GM21526 (cell line): ENCODE measurements around the gene TNS2.

Experiments used
- ATAC-seq: cut with Tn5 transposase; IDR thresholded peaks from one replicate; pipeline ENCODE4 v1.9.1; 2021; ENCODE audit warnings: moderate library complexity; ENCODE audit not compliant: unreplicated experiment, low FRiP score

TNS2 gene

DNA sequence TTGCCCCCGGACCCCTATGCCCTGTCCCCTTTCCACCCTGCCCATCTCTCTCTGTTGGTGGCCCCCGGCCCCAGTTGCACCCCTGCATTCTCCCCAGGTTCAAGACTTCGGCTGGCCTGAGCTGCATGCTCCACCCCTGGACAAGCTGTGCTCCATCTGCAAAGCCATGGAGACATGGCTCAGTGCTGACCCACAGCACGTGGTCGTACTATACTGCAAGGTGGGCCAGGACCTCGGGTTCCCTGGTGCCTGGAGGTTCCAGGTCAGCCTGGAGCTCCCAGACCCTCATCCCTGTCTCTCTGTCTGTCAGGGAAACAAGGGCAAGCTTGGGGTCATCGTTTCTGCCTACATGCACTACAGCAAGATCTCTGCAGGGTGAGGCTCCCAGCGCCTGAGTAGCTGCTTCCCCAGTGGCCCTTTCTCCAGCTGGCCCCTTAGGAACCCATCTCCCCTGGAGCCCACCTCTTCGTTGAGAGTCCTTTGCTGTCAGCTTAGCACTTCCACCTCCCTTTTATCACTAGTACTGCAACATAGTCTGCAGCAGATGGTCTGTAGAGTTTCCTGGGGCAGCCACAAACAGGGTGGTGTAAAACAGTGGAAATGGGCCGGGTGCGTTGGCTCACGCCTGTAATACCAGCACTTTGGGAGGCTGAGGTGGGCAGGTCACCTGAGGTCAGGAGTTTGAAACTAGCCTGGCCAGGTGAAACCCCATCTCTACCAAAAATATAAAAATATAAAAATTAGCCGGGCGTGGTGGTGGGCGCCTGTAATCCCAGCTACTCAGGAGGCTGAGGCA is 5.8 kb downstream of the TNS2 start:
- ATAC-seq = no peak

DNA sequence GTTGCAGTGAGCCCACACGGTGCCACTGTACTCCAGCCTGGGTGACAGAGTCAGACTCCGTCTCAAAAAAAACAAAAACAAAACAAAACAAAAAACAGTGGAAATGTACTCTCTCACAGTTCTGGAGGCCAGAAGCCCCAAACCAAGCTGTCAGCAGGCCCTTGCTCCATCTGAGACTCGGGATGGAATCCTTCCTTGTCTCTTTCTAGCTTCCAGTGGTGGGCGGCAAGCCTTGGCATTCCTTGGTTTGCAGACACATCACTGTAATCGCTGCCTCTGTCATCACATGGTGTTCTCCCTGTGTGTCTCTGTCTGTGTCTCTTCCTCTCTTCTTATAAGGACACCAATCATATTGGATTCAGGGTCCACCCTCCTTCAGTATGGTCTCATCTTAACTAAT is 6.4 kb downstream of the TNS2 start:
- no peak for ATAC-seq

DNA sequence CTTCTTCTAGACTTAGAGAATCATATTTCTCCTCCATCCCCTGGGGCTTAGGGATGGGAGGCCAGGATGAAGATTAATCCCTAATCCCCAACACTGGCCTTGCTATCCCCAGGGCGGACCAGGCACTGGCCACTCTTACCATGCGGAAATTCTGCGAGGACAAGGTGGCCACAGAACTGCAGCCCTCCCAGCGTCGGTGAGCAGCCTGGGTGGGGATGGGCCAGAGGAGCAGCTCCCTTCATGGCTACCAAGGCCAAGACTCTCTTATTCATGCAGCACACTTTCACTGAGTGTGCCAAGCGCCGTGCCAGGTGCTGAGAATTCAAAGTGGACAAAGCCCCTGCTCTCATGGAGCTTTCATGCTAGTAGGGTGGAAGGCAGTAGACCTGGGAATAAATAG is 7.0 kb downstream of the TNS2 start:
- no peak for ATAC-seq

DNA sequence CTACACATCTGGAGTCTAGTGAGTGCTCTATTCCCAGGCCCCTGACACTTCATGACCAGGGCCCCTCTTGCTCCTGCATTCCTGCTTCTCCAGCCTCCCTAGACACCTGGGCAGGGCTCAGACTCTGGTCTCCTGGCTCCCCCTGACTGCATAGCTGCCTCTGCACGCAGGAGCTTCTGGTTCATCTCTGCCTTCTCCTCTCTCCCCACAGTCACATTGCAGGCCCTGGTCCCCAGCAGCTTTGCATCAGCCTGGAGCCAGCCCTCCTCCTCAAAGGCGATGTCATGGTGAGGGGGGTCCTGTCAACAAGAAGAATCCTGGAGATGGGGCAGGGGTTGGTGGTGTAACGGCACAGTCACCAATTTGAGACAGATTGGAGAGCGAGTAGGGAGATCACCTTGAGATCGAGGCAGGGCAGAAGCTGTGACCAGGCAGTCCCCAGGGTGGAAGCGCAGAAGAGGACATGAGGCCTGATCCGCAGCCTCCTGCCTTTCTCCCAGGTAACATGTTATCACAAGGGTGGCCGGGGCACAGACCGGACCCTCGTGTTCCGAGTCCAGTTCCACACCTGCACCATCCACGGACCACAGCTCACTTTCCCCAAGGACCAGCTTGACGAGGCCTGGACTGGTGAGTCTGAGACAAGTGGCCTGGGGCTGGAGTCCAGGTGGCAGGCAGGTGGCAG is 8.1 kb downstream of the TNS2 start:
- ATAC-seq = no peak

DNA sequence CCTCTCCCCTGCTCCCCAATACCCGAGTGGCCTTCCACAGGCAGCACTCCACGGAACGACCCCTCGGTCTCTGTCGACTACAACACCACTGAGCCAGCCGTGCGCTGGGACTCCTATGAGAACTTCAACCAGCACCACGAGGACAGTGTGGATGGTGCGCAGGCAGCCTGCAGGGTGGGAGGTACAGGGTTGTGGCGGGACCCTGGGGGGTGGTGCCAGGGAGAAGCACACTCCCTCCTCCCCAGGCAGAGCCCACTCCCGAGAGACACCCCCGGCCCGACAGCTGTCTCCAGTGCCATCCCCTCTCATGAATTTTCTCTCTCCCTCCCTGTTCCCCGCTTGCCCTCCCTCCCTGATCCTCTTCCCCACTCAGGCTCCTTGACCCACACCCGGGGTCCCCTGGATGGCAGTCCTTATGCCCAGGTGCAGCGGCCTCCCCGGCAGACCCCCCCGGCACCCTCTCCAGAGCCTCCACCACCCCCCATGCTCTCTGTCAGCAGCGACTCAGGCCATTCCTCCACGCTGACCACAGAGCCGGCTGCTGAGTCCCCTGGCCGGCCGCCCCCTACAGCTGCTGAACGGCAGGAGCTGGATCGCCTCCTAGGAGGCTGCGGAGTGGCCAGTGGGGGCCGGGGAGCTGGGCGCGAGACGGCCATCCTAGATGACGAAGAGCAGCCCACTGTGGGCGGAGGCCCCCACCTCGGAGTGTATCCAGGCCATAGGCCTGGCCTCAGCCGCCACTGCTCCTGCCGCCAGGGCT is 9.0 kb downstream of the TNS2 start:
- ATAC-seq = no peak

DNA sequence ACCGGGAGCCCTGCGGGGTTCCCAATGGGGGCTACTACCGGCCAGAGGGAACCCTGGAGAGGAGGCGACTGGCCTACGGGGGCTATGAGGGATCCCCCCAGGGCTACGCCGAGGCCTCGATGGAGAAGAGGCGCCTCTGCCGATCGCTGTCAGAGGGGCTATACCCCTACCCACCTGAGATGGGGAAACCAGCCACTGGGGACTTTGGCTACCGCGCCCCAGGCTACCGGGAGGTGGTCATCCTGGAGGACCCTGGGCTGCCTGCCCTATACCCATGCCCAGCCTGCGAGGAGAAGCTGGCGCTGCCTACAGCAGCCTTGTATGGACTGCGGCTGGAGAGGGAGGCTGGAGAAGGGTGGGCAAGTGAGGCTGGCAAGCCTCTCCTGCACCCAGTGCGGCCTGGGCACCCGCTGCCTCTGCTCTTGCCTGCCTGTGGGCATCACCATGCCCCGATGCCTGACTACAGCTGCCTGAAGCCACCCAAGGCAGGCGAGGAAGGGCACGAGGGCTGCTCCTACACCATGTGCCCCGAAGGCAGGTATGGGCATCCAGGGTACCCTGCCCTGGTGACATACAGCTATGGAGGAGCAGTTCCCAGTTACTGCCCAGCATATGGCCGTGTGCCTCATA is 9.7 kb downstream of the TNS2 start:
- no peak for ATAC-seq

DNA sequence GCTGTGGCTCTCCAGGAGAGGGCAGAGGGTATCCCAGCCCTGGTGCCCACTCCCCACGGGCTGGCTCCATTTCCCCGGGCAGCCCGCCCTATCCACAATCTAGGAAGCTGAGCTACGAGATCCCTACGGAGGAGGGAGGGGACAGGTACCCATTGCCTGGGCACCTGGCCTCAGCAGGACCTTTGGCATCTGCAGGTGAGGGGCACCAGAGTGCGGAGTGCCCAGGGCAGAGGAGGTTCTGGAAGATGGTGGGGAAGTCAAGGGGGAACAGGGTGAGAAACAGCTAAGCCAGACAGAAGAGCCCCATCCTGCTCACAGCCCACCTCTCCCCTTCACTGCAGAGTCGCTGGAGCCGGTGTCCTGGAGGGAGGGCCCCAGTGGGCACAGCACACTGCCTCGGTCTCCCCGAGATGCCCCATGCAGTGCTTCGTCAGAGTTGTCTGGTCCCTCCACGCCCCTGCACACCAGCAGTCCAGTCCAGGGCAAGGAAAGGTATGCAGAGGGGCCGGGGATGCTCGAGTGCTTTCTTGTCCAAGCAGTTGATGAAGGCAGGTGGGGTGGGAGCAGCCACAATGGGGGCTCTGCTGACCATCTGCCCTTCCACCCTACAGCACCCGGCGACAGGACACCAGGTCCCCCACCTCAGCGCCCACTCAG is 10.3 kb downstream of the TNS2 start:
- no peak for ATAC-seq

DNA sequence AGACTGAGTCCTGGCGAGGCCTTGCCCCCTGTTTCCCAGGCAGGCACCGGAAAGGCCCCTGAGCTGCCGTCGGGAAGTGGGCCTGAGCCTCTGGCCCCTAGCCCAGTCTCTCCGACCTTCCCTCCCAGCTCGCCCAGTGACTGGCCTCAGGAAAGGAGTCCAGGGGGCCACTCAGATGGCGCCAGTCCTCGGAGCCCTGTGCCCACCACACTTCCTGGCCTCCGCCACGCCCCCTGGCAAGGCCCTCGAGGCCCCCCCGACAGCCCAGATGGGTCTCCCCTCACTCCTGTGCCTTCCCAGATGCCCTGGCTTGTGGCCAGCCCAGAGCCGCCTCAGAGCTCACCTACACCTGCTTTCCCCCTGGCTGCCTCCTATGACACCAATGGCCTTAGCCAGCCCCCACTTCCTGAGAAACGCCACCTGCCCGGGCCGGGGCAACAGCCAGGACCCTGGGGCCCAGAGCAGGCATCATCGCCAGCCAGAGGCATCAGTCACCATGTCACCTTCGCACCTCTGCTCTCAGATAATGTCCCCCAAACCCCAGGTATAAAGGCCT is 10.9 kb downstream of the TNS2 start:
- ATAC-seq = no peak

DNA sequence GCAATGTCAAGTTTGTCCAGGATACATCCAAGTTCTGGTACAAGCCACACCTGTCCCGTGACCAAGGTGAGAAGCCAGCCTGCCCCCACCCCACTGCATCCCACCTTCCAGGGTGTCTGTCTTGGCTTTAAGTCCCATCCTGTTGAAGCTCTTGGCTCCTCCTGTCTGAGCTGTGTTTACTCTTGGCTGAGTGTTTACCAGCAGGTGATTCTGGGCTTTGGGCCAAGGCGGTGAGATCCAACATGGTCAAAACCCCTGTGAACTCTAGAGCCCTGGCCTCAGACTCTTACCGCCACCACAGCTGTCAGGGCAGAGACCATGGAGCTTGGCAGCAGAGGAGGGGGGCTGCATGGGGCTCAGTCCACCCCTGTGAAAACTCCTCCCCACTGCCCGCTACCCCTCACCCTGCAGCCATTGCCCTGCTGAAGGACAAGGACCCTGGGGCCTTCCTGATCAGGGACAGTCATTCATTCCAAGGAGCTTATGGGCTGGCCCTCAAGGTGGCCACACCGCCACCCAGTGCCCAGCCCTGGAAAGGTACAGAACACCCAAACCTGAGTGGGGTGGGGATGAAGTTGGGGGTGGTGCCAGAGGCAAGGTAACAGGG is 11.6 kb downstream of the TNS2 start:
- no peak for ATAC-seq

DNA sequence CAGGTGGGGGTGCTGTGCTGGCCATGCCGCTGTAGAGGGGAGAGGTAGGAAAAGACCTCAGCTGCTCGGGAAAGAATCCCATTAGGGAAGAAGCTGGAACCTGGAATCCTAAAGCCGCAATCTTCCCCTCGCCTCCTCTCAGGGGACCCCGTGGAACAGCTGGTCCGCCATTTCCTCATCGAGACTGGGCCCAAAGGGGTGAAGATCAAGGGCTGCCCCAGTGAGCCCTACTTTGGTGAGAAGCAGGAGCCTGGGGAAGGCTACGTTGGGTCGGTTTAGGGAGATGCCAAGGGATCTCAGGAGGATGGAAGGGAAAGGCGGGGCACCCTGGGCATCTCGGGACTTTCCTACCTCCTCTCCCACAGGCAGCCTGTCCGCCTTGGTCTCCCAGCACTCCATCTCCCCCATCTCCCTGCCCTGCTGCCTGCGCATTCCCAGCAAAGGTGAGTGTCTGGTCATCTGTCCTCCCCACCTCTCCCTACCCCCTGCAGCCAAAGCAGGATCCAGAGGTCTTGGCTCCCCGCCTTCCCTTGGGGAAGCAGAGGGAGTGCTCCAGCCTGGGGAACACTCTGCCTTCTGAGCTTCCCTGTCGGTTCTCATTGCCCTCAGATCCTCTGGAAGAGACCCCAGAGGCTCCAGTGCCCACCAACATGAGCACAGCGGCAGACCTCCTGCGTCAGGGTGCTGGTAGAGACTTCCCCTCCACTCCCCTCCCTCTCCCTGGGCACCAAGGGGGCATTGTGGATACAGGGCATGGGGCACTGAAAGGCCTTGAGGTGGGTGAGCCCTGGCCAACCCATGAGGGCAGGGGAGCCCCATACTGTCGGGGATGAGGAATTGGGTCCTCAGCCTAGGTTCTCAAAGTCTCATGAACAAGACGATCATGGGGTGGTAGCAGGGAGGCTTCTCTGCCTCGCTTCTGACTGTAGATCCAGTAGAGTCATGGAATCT is 12.4 kb downstream of the TNS2 start:
- ATAC-seq = no peak

DNA sequence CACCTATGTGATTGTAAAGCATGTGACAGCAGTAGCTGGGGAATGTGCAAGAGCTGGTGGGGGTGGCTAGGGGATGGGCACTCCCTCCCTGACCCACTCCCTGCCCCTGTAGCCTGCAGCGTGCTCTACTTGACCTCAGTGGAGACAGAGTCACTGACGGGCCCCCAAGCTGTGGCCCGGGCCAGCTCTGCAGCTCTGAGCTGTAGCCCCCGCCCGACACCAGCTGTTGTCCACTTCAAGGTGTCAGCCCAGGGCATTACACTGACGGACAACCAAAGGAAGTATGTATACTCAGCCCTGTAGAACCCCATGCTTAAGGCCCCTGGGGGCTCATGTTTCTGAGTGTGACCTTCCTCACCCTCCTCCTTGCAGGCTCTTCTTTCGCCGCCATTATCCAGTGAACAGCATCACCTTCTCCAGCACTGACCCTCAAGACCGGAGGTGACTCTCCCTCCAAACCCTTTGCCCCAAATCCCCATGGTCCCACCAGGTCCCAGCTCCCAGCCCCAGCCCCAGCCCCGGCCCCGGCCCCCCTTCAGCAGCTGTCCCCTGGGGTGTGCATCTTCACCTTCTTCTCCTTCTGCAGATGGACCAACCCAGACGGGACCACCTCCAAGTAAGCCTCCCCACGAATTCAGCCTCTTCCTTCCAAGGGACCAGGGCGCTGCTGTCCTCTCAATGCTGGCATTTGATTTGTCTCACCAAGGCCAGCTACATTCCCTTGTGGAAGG is 13.3 kb downstream of the TNS2 start:
- no peak for ATAC-seq

DNA sequence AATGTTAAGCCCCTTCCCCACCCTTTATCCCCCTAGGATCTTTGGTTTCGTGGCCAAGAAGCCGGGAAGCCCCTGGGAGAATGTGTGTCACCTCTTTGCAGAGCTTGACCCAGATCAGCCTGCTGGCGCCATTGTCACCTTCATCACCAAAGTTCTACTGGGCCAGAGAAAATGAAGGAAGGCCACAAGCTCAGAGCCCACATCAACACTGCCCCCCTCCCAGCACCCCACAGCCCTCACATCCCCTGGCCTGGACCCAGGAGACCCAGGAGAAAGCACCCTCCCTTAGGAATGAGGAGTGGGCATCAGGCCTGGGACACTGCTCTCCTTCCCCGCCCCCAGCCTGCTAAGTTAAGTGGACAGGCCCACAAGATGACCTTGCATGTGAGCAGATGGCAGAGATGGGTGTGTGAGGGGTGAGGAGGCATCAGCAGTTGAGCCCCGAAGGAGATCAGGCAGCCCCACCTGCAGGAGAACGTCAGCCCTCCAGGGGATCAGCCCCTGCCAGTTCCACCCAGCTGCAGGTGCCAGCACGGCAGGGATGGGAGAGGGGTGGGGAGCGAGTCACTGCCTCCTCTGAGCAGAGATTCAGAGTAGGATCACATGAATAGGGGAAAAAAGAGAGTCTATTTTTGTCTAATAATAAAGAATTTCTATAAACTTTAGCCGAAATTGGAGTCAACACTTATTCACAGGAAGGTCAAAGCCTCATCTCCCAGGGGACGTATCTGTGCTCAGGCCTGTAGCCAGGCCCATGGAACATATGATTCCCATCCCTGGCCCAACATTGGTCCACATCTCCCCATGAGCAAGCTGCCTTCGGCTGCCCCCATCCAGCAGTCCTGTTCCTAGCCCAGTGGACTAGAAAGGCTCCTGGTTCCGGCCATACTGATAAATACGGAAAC is 14.1 kb downstream of the TNS2 start:
- no peak for ATAC-seq

DNA sequence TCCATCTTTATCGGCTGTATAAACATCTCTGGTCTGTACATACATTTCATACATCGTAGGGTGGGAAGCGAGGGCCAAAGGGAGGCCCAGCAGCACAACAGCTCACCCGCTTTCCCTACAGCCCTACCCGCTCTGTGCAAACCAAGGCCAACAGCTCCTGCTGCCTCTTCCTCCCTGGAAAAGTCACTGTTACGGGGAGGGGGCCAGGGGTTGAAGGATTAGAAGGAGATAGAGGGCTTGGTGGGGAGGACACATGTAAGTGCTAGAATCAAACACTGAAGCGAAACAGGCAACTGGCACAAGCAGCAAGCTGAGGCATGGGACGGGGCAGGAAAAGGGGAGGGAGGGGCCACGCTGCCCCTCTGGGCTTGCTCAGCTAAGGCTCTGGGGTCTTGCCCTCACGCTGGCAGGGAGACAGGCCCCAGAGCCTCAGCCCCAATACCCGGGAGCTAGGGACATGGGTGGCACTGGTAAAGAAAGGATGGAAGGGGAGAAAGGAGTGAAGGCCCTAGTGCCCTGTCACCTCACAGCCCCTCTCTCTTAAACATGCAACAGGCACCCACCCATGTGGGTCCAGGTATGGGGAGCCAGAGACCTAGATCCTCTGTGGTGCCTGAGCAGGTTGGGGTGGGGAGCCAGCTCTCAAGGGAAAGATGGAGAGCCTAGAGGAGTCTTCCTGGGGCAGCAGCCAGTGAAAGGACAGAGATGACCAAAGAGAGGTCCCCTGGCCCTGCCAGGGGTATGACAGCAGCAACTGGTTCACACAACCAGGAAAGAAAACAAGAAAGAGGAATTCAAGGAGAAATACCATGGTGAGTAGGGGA is 15.0 kb downstream of the TNS2 start:
- no peak for ATAC-seq

DNA sequence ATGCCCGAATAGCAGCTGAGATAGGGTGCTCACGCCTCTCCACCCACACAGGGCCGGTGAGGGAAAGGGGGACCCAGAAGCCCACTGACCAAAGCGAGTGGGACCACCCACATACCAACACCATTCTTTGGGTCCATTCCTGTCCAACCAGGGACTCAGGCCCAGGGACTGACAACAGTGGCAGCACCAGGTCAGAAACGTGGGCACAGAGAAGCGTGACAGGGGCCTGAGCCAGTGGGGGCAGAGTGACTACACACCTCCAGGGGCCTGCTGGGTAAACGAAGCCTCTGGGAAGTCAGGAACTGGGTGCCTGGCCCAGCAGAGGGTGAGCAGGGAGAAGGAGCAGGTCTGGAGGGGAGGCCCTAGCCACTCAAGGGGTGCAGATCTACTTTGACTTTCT is 15.6 kb downstream of the TNS2 start:
- ATAC-seq = no peak

DNA sequence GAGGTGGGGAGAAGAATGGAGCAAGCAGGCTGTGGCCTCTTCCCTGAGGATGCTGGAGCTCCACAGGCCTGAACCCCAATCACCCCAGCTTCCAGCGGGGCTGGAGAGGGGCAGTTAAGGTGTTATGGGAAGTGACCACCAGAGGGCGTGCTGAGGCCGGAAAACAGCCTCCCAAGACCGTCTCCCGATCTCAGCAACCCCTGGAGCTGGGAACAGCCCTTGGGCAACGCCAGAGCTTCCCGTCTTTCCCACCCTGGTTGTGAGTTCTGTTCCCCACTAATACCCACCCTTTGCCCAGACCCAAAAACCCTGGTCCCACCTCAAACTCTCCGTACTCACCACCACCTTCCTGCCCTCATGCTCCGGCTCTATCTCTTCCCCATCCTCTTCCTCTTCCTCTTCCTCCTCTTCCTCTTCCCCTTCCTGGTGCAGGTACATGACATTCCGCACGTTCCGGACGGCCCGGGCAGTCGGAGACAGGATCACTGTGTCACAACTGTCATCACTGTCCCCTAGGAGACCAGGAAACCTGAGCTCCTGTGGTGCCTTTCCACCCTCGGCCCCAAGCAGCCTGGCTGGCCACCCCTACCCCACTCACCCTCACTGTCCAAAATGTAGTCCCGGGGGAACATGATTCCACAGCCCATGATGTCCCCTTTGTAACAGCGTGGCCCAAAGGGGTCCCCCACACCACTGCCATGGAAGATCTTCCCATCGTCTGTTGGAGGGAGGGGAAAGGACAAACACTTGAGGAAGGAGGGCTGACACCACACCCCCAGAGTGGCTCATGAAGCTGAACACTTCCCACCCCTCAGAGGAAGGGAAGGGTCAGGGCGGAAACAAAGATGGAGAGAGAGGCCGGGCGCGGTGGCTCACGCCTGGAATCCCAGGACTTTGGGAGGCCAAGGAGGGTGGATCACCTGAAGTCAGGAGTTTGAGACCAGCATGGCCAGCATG is 16.4 kb downstream of the TNS2 start:
- ATAC-seq = no peak
